ENCODE data around the gene MKRN1.

The MKRN1 gene

DNA sequence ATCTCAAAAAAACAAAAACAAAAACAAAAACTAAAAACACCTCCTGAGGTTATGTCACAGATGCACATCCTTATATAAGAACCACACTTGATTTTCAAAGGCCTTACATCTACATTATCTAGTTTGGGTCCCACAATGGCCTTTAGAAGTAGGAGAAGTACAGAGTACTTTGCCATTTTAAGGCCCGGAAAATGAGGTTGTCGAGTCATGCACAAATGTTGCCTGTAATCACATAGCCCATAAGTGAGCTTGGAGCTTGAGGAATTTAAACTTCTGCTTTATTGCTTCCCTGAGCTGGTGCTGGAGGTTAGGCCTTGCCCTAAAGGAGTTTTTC lies 9.7 kb upstream of the MKRN1 start:
- in situ Hi-C loops (cut with HindIII; ENCODE audit: low pct_ligation_motif_present, low sequenced_read_pairs), result no loop called here
- H3K4me3 ChIP-seq (ENCODE audit: low read depth, low read length), result no peak overlapping the region
- no peaks in the 10 kb centered on the region for H3K36me3 ChIP-seq (replicated peaks)
- no peaks in the 10 kb centered on the region for H3K27me3 ChIP-seq (replicated peaks)
- DNase-seq, result no peak
- TF ChIP-seq, protein P1, sequence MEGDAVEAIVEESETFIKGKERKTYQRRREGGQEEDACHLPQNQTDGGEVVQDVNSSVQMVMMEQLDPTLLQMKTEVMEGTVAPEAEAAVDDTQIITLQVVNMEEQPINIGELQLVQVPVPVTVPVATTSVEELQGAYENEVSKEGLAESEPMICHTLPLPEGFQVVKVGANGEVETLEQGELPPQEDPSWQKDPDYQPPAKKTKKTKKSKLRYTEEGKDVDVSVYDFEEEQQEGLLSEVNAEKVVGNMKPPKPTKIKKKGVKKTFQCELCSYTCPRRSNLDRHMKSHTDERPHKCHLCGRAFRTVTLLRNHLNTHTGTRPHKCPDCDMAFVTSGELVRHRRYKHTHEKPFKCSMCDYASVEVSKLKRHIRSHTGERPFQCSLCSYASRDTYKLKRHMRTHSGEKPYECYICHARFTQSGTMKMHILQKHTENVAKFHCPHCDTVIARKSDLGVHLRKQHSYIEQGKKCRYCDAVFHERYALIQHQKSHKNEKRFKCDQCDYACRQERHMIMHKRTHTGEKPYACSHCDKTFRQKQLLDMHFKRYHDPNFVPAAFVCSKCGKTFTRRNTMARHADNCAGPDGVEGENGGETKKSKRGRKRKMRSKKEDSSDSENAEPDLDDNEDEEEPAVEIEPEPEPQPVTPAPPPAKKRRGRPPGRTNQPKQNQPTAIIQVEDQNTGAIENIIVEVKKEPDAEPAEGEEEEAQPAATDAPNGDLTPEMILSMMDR (IDR thresholded peaks at IDR 0.05; ENCODE audit: low read depth, low read length, missing control alignments), result no peak
- H3K27ac ChIP-seq, result no peak overlapping the region

DNA sequence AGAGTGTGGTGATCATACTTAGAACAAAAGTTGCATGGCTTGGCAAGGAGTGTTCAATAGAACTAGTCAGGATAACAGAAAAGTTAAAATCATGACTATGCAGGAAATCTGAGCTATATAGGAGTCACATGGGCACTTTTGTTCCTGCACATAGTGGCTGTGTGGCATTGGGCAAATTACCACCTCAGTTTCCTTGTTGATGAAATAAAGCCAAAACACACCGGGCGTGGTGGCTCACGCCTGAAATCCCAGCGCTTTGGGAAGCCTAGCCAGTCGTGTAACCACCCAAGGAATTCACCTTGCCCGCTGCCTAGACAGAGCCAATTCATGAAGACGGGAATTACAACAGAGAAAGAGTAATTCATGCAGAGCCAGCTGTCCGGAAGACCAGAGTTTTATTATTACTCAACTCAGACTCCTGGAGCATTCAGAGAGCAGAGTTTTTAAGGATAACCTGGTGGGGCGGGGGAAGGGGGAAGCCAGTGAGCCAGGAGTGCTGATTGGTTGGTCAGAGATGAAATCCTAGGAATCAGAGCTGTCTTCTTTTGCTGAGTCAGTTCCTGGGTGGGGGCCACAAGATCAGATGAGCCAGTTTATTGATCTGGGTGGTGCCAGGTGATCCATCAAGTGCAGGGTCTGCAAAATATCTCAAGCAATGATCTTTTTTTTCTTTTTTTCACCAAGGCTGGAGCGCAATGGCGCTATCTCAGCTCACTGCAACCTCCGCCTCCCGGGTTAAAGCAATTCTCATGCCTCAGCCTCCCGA lies 6.4 kb upstream of the MKRN1 start:
- in situ Hi-C loops (cut with HindIII; ENCODE audit: low pct_ligation_motif_present, low sequenced_read_pairs), result no loop called here
- TF ChIP-seq, protein P1 (IDR thresholded peaks at IDR 0.05; ENCODE audit: low read depth, low read length, missing control alignments), result no peak
- no peak overlapping the region for H3K4me3 ChIP-seq (ENCODE audit: low read depth, low read length)
- DNase-seq, result no peak
- H3K36me3 ChIP-seq (replicated peaks), result no peaks in the 10 kb centered on the region
- no peak overlapping the region for H3K27ac ChIP-seq
- H3K27me3 ChIP-seq (replicated peaks), result no peaks in the 10 kb centered on the region

DNA sequence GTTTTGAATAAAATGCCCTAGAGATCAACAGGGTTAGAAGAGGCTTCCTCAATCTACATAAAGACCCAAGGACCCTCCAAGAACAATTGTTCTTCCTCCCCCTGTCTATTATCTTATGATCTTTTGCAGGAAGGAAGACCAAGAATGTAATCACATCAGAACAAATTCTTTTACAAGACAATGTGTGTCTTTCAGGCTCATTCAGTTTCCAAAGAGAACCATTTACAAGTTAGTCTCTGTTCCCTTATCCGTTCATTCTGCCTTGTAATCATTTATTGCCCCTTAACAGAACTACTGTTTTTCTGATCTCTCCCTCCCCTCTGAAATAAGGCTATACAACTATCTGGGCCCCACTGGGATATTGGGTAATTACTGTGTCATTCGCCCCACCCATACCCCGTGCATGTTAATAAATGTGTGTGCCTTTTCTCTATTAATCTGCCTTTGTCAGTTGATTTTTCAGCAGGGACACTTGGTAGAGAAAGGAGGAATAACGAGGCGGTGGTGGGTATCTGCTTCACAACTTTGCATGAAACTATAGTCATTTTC lies 5.7 kb upstream of the MKRN1 start:
- Histone ChIP-seq H3K4me3 (ENCODE audit: low read depth, low read length) (no peak overlapping the region), H3K27me3 (replicated peaks) (no peaks in the 10 kb centered on the region), H3K27ac (no peak overlapping the region), H3K36me3 (replicated peaks) (no peaks in the 10 kb centered on the region)
- DNase-seq, result no peak
- TF ChIP-seq, protein P1 (IDR thresholded peaks at IDR 0.05; ENCODE audit: low read depth, low read length, missing control alignments), result no peak
- in situ Hi-C loops (cut with HindIII; ENCODE audit: low pct_ligation_motif_present, low sequenced_read_pairs), result no loop called here

DNA sequence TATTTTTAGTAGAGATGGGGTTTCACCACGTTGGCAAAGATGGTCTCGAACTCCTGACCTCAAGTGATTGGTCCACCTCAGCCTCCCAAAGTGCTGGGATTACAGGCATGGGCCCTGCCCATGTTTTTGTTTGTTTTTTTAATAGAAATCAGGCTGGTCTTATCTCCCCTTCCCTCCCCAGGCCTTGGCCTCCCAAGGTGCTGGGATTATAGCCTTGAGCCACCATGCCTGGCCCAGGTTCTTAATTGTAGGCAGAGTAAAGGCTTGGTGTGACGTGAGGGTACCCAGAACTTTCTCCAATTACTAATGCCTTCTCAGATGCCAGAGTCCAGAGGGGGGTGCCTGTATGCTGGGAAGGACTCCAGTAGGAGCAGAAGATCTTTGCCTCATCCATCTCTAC lies 5.2 kb upstream of the MKRN1 start:
- Histone ChIP-seq H3K4me3 (ENCODE audit: low read depth, low read length) (no peak overlapping the region), H3K27ac (no peak overlapping the region), H3K36me3 (replicated peaks) (no peaks in the 10 kb centered on the region), H3K27me3 (replicated peaks) (no peaks in the 10 kb centered on the region)
- in situ Hi-C loops (cut with HindIII; ENCODE audit: low pct_ligation_motif_present, low sequenced_read_pairs), result no loop called here
- TF ChIP-seq, protein P1 (IDR thresholded peaks at IDR 0.05; ENCODE audit: low read depth, low read length, missing control alignments), result no peak
- DNase-seq, result no peak

DNA sequence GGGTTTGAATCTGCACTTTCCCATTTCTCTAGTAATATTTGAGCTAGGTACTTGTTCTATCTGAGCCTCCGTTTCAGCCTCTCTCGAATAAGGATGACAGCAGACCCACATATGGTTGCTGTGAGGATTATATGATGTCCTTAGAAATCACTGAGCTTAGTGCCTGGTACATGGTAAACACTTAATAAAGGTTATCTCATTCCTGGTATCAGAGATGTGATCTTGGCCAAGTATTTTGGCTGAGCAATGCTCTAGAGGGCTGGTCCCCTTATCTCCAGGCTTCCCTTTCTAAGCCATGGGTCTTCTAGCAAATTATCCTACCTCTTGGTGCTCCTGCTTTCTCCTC lies 407 bp upstream of the MKRN1 start:
- no peak for DNase-seq
- no peaks in the 10 kb centered on the region for H3K27me3 ChIP-seq (replicated peaks)
- TF ChIP-seq, protein P1 (IDR thresholded peaks at IDR 0.05; ENCODE audit: low read depth, low read length, missing control alignments), result no peak
- no peaks in the 10 kb centered on the region for H3K36me3 ChIP-seq (replicated peaks)
- in situ Hi-C loops (cut with HindIII; ENCODE audit: low pct_ligation_motif_present, low sequenced_read_pairs), result no loop called here
- H3K27ac ChIP-seq, result peak overlapping the region; percentile 49
- peak overlapping the region; percentile 81 for H3K4me3 ChIP-seq (ENCODE audit: low read depth, low read length)
